Small intestine (tissue), 7 donors: ENCODE measurements around the gene HVCN1. TPM values are rescaled to one million over a fixed set of nuclear protein-coding genes. Genes with fewer than 3 reads are reported as not detected.
A peak's percentile ranks its signal among the peaks of the same experiment; 100 is the strongest.

Source experiments
- DNase-seq, 2 donors: peaks; one replicate each; pipeline versions ENCODE4 v3.0.0 to v3.0.0-alpha.2; 2013
- FAIRE-seq: peaks from 2 replicates; lab custom pipeline; 2012; peaks lifted over from hg19 to GRCh38; lab: Jason Lieb, UNC
- H3K27ac ChIP-seq, 3 donors: one replicate each; pipeline ENCODE4 v1.5.1; 2013; ENCODE audit warnings: low read length in 2 of 3, mild to moderate bottlenecking in 2 of 3, control low read depth in 1 of 3, inconsistent platforms in 1 of 3, low read depth in 1 of 3, moderate library complexity in 1 of 3
- H3K27me3 ChIP-seq, 3 donors: one replicate each; pipeline ENCODE4 v1.6.1; 2013; ENCODE audit warnings: low read length in 3 of 3, inconsistent platforms in 1 of 3; ENCODE audit not compliant: control insufficient read depth in 3 of 3, insufficient read depth in 3 of 3
- H3K36me3 ChIP-seq, 3 donors: one replicate each; pipeline ENCODE4 v1.6.1; 2013; ENCODE audit warnings: low read length in 3 of 3, inconsistent platforms in 1 of 3, low read depth in 1 of 3, mild to moderate bottlenecking in 1 of 3, moderate library complexity in 1 of 3; ENCODE audit not compliant: control insufficient read depth in 3 of 3, insufficient read depth in 2 of 3
- H3K4me1 ChIP-seq, 3 donors: one replicate each; pipeline ENCODE4 v1.6.1; 2013; ENCODE audit warnings: low read length in 2 of 3, inconsistent platforms in 1 of 3, low read depth in 1 of 3, mild to moderate bottlenecking in 1 of 3, moderate library complexity in 1 of 3; ENCODE audit not compliant: control insufficient read depth in 3 of 3, insufficient read depth in 2 of 3
- H3K4me3 ChIP-seq, 3 donors: one replicate each; pipeline ENCODE4 v1.5.1; 2013; ENCODE audit warnings: low read length in 3 of 3, control low read depth in 1 of 3, inconsistent platforms in 1 of 3, low read depth in 1 of 3, mild to moderate bottlenecking in 1 of 3, moderate library complexity in 1 of 3
- H3K9me3 ChIP-seq, 2 donors: one replicate each; pipeline ENCODE4 v1.6.1; 2013; ENCODE audit warnings: low read depth in 1 of 2, low read length in 1 of 2; ENCODE audit not compliant: control insufficient read depth in 2 of 2, insufficient read depth in 1 of 2
- WGBS, 3 donors: extraction: QIAGEN DNeasy Blood & Tissue Kit; methylation state at CpG; one replicate each; pipeline ENCODE4 v1.1.7; 2013; 5-methylcytosine and 5-hydroxymethylcytosine counted together
- polyA plus RNA-seq, 4 donors: library from polyadenylated mRNA; stranded (reverse) in 3 of 4; unstranded in 1 of 4; fragments of 200-250 nt in 3 of 4; fragments of 120-200 nt in 1 of 4; gene quantifications; one replicate each; pipeline versions ENCODE4 v1.2.1 to v1.2.3, GENCODE V29; 2013
- donor health status: healthy with polysubstance abuse.
- donor health status: control.
- donor health status: control.
- donor health status: Bipolar disorder and iron deficiency.
- donor health status: healthy.

The HVCN1 gene
- polyA plus RNA-seq, 4 donors, result 1.9 to 4.7 (median 3.5) TPM

DNA sequence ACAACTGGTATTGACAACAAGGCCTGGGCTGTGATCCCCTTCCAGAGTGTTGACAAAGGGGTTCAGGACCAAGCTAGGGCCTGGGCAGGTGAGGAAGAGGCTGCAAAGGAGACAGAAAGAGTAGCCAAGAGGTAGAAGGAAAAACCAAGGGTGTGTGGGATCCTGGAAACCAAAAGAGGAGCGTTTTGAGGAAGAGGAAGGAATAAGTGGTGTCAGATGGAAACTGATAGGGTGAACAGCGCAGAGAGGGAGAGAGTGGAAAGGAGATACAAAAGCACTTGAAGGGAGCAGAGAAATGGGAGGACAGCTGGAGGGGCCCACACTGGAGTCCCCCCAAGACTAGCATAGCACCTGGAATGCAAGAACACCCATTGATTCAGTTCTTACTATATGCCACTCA is 8.3 kb upstream of the HVCN1 start:
- H3K9me3 ChIP-seq, result no peaks in the 10 kb centered on the region
- no peak overlapping the region for H3K4me3 ChIP-seq
- peaks cover 0 to 3% (median 0%) of the 10 kb centered on the region in 3 donors for H3K4me1 ChIP-seq
- no peaks in the 10 kb centered on the region for H3K36me3 ChIP-seq
- H3K27me3 ChIP-seq, result no peaks in the 10 kb centered on the region
- H3K27ac ChIP-seq, result no peak overlapping the region
- FAIRE-seq (no peak), DNase-seq (no peak)
- 83 to 94% (median 90%) methylated on average over 2 of the region's 2 CpGs for WGBS, 3 donors

DNA sequence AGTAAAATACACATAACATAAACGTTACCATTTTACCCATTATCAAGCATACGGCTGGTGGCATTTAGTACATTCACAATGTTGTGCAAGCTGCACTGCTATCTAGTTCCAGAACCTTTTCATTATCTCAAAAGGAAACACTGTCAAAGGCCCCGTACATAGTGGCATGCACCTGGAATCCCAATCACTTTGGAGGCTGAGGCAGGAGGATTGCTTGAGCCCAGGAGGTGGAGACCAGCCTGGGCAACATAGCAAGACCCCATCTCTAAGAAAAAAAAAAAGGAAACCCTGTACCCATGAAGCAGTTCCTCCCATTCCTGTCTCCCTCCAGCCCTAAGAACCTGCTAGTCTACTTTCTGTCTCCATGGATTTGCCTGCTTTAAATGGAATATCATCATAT is 7.4 kb upstream of the HVCN1 start:
- Histone ChIP-seq H3K36me3 (no peaks in the 10 kb centered on the region), H3K27me3 (peaks cover 0 to 3% (median 0%) of the 10 kb centered on the region in 3 donors), H3K9me3 (no peaks in the 10 kb centered on the region), H3K27ac (no peak overlapping the region), H3K4me3 (no peak overlapping the region), H3K4me1 (peaks cover 0 to 3% (median 0%) of the 10 kb centered on the region in 3 donors)
- DNase-seq (no peak), FAIRE-seq (no peak)
- WGBS, 3 donors, result 59 to 76% (median 72%) methylated on average over 3 of the region's 3 CpGs

DNA sequence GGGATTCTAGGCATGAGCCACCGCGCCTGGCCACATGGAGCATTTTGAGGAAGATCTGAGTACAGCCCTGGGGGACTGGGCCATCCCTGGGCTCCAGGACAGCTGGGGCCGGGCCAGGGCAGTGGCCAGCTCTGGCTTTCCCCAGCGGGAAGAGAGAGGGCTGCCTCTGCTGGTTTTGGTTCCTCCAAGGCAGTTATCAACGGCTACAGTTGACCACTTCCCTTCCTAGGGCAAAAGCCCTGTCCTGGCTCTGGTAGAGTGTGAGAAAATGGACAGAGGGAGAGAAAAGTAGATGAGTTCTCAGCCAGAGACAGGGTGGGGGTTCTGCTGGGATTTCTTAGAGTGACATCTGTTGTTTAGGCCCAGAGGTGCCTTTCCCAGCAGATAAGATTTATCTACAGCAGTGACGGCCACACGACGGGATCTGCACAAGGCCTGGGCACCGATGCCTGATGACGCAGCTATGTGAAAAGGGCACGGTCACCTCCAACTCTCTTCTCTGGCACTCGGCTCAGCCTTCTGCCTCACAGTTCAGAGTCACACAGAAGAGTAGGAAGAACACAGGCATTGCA is 5.5 kb upstream of the HVCN1 start:
- 73 to 80% (median 76%) methylated on average over 12 of the region's 12 CpGs for WGBS, 3 donors
- Histone ChIP-seq H3K27ac (peak overlapping the region in 1 of 3 donors; percentile 5), H3K4me3 (no peak overlapping the region), H3K9me3 (no peaks in the 10 kb centered on the region), H3K27me3 (peaks cover 0 to 3% (median 0%) of the 10 kb centered on the region in 3 donors), H3K36me3 (no peaks in the 10 kb centered on the region), H3K4me1 (peaks cover 0 to 3% (median 3%) of the 10 kb centered on the region in 3 donors)
- DNase-seq (no peak), FAIRE-seq (no peak)

DNA sequence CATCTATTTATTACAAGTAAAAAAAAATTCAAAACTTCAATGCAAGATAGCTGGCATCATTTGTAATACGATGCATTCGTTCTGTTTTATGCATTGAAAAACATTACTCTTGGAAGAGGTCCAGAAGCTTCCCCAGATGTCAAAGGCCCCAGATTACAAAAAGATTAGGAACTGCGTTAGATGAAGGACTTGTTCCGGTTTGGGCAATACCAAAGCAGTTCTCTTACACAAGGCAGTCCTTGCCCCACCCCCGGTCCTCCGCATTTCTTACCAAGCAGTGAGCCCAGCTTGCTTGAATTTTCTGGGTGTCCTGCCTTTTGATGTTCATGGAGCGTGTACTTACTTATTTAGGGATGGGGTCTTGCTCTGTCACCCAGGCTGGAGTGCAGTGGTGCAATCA is 4.8 kb upstream of the HVCN1 start:
- no peak for DNase-seq
- no peaks in the 10 kb centered on the region for H3K9me3 ChIP-seq
- WGBS, 3 donors, result 60 to 64% (median 60%) methylated on average over 7 of the region's 7 CpGs
- peaks cover 0 to 3% (median 0%) of the 10 kb centered on the region in 3 donors for H3K27me3 ChIP-seq
- FAIRE-seq, result no peak
- H3K4me1 ChIP-seq, result peaks cover 0 to 5% (median 3%) of the 10 kb centered on the region in 3 donors
- H3K36me3 ChIP-seq, result no peaks in the 10 kb centered on the region
- no peak overlapping the region for H3K4me3 ChIP-seq
- peak overlapping the region in 1 of 3 donors; percentile 5 for H3K27ac ChIP-seq

DNA sequence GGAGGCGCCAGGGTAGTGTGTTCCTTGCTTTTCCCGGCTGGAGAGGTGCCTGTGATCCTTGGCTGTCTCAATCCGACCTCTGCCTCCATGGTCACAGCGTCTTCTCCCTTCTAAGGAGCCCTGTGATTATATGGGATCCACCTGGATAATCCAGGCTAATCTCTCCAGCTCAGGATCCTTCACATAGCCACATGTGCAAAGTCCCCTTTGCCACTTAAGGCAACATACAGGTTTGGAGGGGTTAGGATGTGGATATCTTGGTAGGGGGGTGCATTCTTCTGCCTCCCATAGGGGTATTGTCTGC is 1.2 kb upstream of the HVCN1 start:
- DNase-seq (no peak), FAIRE-seq (no peak)
- Histone ChIP-seq H3K27me3 (peaks cover 0 to 19% (median 0%) of the 10 kb centered on the region in 3 donors), H3K27ac (peak overlapping the region in 2 of 3 donors; percentile 38 to 83), H3K4me3 (no peak overlapping the region), H3K9me3 (no peaks in the 10 kb centered on the region), H3K4me1 (peaks cover 0 to 13% (median 0%) of the 10 kb centered on the region in 3 donors), H3K36me3 (no peaks in the 10 kb centered on the region)
- WGBS, 3 donors, result 5 to 49% (median 21%) methylated on average over 4 of the region's 4 CpGs

DNA sequence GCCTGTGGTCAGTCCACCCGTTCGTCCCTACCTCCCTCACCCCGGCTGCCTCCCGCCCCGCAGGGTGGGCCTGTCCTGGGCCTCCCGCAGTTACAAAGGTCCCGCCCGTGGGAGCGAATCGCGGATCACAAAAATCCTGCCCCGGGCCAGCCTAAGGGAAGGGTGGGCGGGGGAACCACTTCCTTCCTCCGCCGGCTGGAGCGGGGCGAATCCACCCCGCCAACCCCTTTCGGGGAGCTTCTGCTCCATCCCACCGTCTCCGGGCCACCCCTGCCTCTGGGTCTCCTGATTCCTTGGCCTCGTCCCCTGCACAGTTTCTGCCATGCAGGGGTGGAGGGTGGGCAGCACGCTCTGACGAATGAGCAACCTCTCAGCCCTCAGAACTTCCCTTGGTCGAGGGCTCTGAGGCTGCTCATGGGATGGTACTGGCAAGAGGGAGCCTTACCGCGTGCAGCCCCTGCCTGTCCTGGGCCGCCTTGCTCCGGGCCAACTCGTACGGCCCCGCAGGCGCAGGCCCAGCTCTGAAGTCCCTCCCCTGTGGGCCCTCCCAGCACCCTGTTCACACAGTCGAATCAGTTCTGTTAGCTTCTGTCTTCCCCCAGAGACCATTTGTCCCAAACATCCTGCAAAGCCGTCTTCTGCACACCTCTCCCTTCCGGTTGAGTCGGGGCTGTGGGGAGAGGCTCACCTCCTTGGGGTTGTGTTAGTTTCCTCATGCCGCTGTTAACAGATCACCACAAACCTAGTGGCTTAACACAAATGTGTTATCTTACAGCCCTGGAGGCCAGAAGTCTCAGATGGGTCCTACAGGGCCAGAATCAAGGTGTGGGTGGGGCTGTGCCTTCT is 589 bp upstream of the HVCN1 start:
- DNase-seq, result peak; percentile 38 to 57
- no peaks in the 10 kb centered on the region for H3K9me3 ChIP-seq
- H3K27ac ChIP-seq, result peak overlapping the region in 2 of 3 donors; percentile 38 to 83
- FAIRE-seq, result no peak
- 1 to 2% (median 2%) methylated on average over 32 to 38 of the region's 38 CpGs for WGBS, 3 donors
- H3K36me3 ChIP-seq, result no peaks in the 10 kb centered on the region
- peak overlapping the region; percentile 34 to 58 (median 55) for H3K4me3 ChIP-seq
- H3K27me3 ChIP-seq, result peaks cover 0 to 19% (median 0%) of the 10 kb centered on the region in 3 donors
- peaks cover 0 to 13% (median 0%) of the 10 kb centered on the region in 3 donors for H3K4me1 ChIP-seq

DNA sequence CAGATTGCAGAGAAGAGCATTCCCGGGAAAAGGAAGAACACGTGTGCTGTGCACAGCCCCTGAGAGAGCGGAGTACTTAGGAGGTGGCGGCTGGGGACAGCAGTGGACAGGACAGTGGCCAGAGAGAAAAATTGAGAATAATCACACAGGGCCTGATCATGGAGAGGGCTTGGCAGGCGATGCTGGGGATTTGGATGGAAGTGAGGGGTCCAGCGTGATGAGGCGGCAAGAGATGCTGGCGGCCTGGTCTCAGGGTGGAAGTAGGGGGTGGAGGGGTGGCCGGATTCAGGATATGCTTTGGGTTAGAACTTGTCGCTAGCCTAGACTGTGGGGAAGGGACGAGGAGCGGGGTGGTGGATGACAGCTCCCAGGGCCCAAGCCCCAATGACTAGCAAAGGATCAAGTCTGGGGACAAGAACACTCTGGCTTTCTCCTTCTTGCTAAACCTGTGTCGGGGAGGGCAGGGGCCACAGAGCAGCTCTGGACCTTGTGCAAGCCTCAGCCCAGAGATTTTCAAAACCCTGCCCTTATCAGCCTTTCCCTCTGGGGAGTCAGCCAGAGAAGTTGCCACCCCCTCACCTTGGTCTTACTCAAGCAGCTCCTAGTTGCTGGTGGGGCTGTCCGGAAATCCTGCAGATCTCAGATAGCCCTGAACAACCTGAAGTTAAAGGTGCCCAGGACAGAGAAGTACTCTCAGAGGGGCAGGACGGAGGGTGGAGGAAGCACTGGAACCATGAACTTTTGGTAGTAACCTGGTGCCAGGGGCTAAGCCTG is 1.3 kb downstream of the HVCN1 start:
- no peak for DNase-seq
- FAIRE-seq, result no peak
- Histone ChIP-seq H3K9me3 (no peaks in the 10 kb centered on the region), H3K27me3 (peaks cover 0 to 19% (median 0%) of the 10 kb centered on the region in 3 donors), H3K4me1 (peaks cover 0 to 13% (median 0%) of the 10 kb centered on the region in 3 donors), H3K27ac (no peak overlapping the region), H3K4me3 (peak overlapping the region in 1 of 3 donors; percentile 12), H3K36me3 (no peaks in the 10 kb centered on the region)
- 85 to 89% (median 86%) methylated on average over 15 of the region's 15 CpGs for WGBS, 3 donors

DNA sequence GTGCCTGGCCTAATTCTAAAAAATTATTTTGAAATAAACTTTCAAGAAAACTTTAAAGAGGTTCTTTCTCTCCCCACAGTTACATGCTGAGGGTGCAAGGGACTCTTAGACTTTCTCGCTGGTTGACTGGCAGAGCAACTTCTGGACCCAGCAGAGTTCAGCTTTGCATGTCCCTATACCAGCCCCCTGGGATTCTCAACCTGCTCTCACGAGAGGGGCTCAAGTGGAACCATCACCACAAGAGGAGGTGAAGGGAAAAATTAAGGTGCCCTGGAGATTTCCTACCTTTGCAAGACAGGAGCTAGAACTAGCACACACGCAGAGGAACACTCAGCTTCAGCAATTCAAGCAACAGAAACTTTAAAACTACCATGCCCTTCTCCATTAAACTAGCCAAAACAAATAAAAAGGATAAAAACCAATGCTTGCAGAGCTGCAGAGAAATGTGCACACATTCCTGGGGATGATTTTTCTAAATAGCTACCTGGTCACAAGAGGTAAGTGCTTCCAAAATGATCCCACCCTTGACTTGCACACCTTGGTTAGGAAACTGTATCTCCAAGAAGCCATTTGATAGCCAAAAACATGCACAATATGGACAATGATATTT is 2.5 kb downstream of the HVCN1 start:
- H3K4me1 ChIP-seq, result peaks cover 0 to 13% (median 0%) of the 10 kb centered on the region in 3 donors
- no peaks in the 10 kb centered on the region for H3K9me3 ChIP-seq
- DNase-seq (no peak), FAIRE-seq (no peak)
- peaks cover 0 to 17% (median 0%) of the 10 kb centered on the region in 3 donors for H3K27me3 ChIP-seq
- WGBS, 3 donors, result 85 to 91% (median 91%) methylated on average over 3 of the region's 3 CpGs
- H3K27ac ChIP-seq, result no peak overlapping the region
- H3K36me3 ChIP-seq, result no peaks in the 10 kb centered on the region
- no peak overlapping the region for H3K4me3 ChIP-seq
